ENCODE measurements around the gene RSRC1. TPM values are rescaled to one million over a fixed set of nuclear protein-coding genes. Genes with fewer than 3 reads are reported as not detected.
A peak's percentile ranks its signal among the peaks of the same experiment; 100 is the strongest.

The RSRC1 gene
- total RNA-seq, 2 experiments from 2014 or later, result 44.9 to 61.6 TPM

GRCh38 chr3:158094235-158095110, 15.4 kb upstream of the RSRC1 start:
- peak; percentile 27 for DNase-seq
- CTCF ChIA-PET, result interaction anchor here (0.7 to 1.0 kb wide), 2 partner anchors 11 to 77 kb away, joined by 3 to 5 read pairs; no protein-coding TSS in a partner anchor
- no peaks in the 10 kb centered on the region for H3K9me3 Mint-ChIP-seq (ENCODE audit: low read depth)

GRCh38 chr3:158095111-158095813, 14.6 kb upstream of the RSRC1 start:
- peaks cover 19% of the 10 kb centered on the region for H3K4me1 Mint-ChIP-seq
- H3K4me3 Mint-ChIP-seq, result no peak overlapping the region
- H3K27ac Mint-ChIP-seq, result no peak overlapping the region
- intact Hi-C loops (cut with DNase I, micrococcal nuclease), result loop anchor here (2.0 to 5.0 kb wide), 2 partner anchors 14 to 337 kb away; no protein-coding TSS in a partner anchor
- POLR2A ChIA-PET, result no interaction called here
- H3K9me3 Mint-ChIP-seq (ENCODE audit: low read depth), result no peaks in the 10 kb centered on the region
- peaks cover 74% of the 10 kb centered on the region for H3K27me3 Mint-ChIP-seq
- CTCF ChIA-PET, result interaction anchor here (1.0 kb wide), 2 partner anchors 10 to 12 kb away, joined by 5 to 6 read pairs; no protein-coding TSS in a partner anchor
- no peak for ATAC-seq
- H3K36me3 Mint-ChIP-seq (ENCODE audit: low read depth), result no peaks in the 10 kb centered on the region
- no peak for DNase-seq

More at GRCh38 chr3:158094235-158095110, 15.4 kb upstream of the RSRC1 start:
- H3K4me3 Mint-ChIP-seq, result no peak overlapping the region
- H3K4me1 Mint-ChIP-seq, result peaks cover 19% of the 10 kb centered on the region
- ATAC-seq, result no peak
- peaks cover 73% of the 10 kb centered on the region for H3K27me3 Mint-ChIP-seq
- no peak overlapping the region for H3K27ac Mint-ChIP-seq
- H3K36me3 Mint-ChIP-seq (ENCODE audit: low read depth), result no peaks in the 10 kb centered on the region
- POLR2A ChIA-PET, result no interaction called here
- intact Hi-C loops (cut with DNase I, micrococcal nuclease), result loop anchor here (2.0 to 5.0 kb wide), 3 partner anchors 14 to 443 kb away; no protein-coding TSS in a partner anchor

GRCh38 chr3:158095814-158096704, 13.8 kb upstream of the RSRC1 start:
- CTCF ChIA-PET, result interaction anchor here (0.8 to 1.3 kb wide), 4 partner anchors 9 to 338 kb away, joined by 3 to 6 read pairs (median 4); partner anchors contain the start of gene RSRC1
- POLR2A ChIA-PET, result no interaction called here
- Mint-ChIP-seq H3K4me1 (peaks cover 19% of the 10 kb centered on the region), H3K9me3 (ENCODE audit: low read depth) (no peaks in the 10 kb centered on the region), H3K27ac (no peak overlapping the region), H3K27me3 (peaks cover 73% of the 10 kb centered on the region), H3K4me3 (no peak overlapping the region), H3K36me3 (ENCODE audit: low read depth) (no peaks in the 10 kb centered on the region)
- intact Hi-C loops (cut with DNase I, micrococcal nuclease), result loop anchor here (1.0 to 5.0 kb wide), 3 partner anchors 8 to 336 kb away; no protein-coding TSS in a partner anchor
- ATAC-seq, result no peak
- DNase-seq, result no peak

DNA sequence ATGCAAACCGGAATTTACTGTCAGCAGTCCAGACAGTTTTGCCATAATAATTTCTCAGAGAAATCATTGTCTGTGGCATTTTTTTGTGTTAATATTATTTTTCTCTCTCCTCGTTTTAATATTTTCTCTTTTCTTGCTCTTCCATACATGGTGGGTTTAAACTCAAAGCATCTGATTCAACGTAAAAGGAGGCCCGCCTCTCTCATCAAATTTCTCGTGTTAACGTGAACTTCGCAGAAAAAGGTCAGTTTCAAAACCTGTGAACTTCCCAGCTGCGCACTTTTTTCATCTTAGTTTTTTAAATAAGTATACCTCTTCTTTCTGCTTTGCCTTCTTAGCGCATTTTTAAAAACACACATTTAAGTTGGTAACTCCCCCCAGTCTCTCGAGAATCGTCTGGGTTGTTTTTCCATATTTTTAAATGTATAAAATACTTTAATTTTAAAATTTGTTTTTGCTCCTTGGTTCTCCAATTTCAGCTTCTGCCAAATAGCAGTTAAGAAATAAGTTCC, 12.8 kb upstream of the RSRC1 start:
- Mint-ChIP-seq H3K4me3 (peak overlapping the region; percentile 84), H3K36me3 (ENCODE audit: low read depth) (no peaks in the 10 kb centered on the region), H3K27ac (peak overlapping the region; percentile 45), H3K9me3 (ENCODE audit: low read depth) (no peaks in the 10 kb centered on the region), H3K27me3 (peaks cover 74% of the 10 kb centered on the region), H3K4me1 (peaks cover 19% of the 10 kb centered on the region)
- CTCF ChIA-PET, result interaction anchor here (1.0 to 1.3 kb wide), 3 partner anchors 10 to 13 kb away, joined by 3 to 5 read pairs (median 4); partner anchors contain the start of gene RSRC1
- DNase-seq (no peak), ATAC-seq (no peak)
- POLR2A ChIA-PET, result interaction anchor here (0.7 kb wide), 1 partner anchor 951 kb away, joined by 3 read pairs; no protein-coding TSS in a partner anchor
- intact Hi-C loops (cut with DNase I, micrococcal nuclease), result loop anchor here (5.0 kb wide), 1 partner anchor 335 kb away; no protein-coding TSS in a partner anchor

- ChIA-PET POLR2A (interaction anchor here (0.7 kb wide), 1 partner anchor 951 kb away, joined by 3 read pairs; no protein-coding TSS in a partner anchor), CTCF (interaction anchor here (1.0 kb wide), 2 partner anchors 9 to 11 kb away, joined by 4 to 5 read pairs; no protein-coding TSS in a partner anchor)
- intact Hi-C loops (cut with DNase I, micrococcal nuclease), result loop anchor here (1.0 to 5.0 kb wide), 4 partner anchors 9 to 335 kb away; partner anchors contain the start of genes RSRC1 (in 1 of the 2) and SHOX2 (in 1 of the 2)
- no peaks in the 10 kb centered on the region for H3K36me3 Mint-ChIP-seq (ENCODE audit: low read depth)
- ATAC-seq (peak; percentile 96), DNase-seq (peak; percentile 86)
- no peaks in the 10 kb centered on the region for H3K9me3 Mint-ChIP-seq (ENCODE audit: low read depth)
- peak overlapping the region; percentile 45 for H3K27ac Mint-ChIP-seq
- peaks cover 23% of the 10 kb centered on the region for H3K4me1 Mint-ChIP-seq
- H3K27me3 Mint-ChIP-seq, result peaks cover 75% of the 10 kb centered on the region
- H3K4me3 Mint-ChIP-seq, result peak overlapping the region; percentile 84
Observed at GRCh38 chr3:158097593-158098308, 12.1 kb upstream of the RSRC1 start.

DNA sequence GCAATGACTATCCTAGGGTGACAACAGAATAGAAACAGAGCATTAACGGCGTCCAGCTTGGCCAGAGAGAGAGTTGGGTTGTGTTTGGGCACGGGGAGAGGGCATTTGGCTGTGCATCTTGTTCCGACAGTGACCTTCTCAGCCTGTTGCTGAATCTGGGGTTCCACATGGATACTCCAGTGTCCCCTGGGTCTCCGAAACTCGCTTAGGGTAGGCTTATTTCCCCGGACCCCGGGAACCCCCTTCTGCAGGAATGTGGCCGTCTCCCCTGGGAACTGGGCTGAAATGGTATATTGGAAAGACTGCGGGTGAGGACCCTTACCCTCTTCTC, 11.6 kb upstream of the RSRC1 start:
- ChIA-PET CTCF (no interaction called here), POLR2A (no interaction called here)
- H3K4me3 Mint-ChIP-seq, result peak overlapping the region; percentile 84
- no peaks in the 10 kb centered on the region for H3K36me3 Mint-ChIP-seq (ENCODE audit: low read depth)
- DNase-seq (no peak), ATAC-seq (no peak)
- H3K4me1 Mint-ChIP-seq, result peaks cover 27% of the 10 kb centered on the region
- no peak overlapping the region for H3K27ac Mint-ChIP-seq
- intact Hi-C loops (cut with DNase I, micrococcal nuclease), result loop anchor here (1.0 to 5.0 kb wide), 4 partner anchors 8 to 334 kb away; partner anchors contain the start of genes RSRC1 (in 1 of the 2) and SHOX2 (in 1 of the 2)
- no peaks in the 10 kb centered on the region for H3K9me3 Mint-ChIP-seq (ENCODE audit: low read depth)
- H3K27me3 Mint-ChIP-seq, result peaks cover 78% of the 10 kb centered on the region

DNA sequence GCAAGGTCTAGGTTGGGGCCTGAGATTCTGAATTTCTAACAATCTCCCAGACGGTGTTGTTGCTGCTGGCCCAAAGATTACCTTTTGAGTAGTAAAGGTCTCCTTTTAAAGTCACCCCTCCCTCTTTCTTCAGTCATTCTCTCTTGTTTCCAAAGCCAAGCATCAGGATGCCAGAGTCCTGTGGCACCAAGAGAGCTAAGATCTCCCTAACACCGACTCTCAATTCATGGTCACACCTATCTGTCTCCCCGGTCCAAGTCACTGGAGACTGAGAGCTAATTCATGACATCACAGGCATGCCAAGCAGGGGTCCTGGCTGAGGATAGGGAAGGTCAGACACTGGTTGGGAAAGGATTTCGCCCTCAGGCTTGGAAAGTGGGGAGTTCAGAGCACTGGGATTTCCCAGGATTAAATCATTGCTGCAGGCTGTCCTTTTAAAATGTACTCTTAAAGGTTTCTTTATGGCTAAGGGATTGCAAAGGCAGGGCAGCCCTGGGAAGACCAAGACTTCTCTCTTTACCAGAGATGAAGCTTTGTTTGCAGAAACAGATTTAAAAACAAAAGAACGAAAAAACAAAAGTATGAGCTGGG, 11.0 kb upstream of the RSRC1 start:
- CTCF ChIA-PET, result no interaction called here
- intact Hi-C loops (cut with DNase I, micrococcal nuclease), result loop anchor here (1.0 to 5.0 kb wide), 4 partner anchors 7 to 333 kb away; partner anchors contain the start of genes RSRC1 (in 1 of the 2) and SHOX2 (in 1 of the 2)
- no peak overlapping the region for H3K27ac Mint-ChIP-seq

GRCh38 chr3:158100681-158101080, 9.2 kb upstream of the RSRC1 start:
- H3K4me1 Mint-ChIP-seq, result peaks cover 40% of the 10 kb centered on the region
- POLR2A ChIA-PET, result no interaction called here
- peaks cover 82% of the 10 kb centered on the region for H3K27me3 Mint-ChIP-seq
- no peak overlapping the region for H3K27ac Mint-ChIP-seq
- H3K4me3 Mint-ChIP-seq, result no peak overlapping the region
- DNase-seq (no peak), ATAC-seq (no peak)
- CTCF ChIA-PET, result interaction anchor here (1.0 kb wide), 1 partner anchor 568 kb away, joined by 3 read pairs; no protein-coding TSS in a partner anchor
- no peaks in the 10 kb centered on the region for H3K9me3 Mint-ChIP-seq (ENCODE audit: low read depth)
- H3K36me3 Mint-ChIP-seq (ENCODE audit: low read depth), result no peaks in the 10 kb centered on the region
- intact Hi-C loops (cut with DNase I, micrococcal nuclease), result loop anchor here (10.0 kb wide), 2 partner anchors 544 to 666 kb away; partner anchors contain the start of genes GFM1 (in 1 of the 2) and PTX3 (in 1 of the 2)

More for the DNA sequence above, 11.0 kb upstream of the RSRC1 start:
- peaks cover 78% of the 10 kb centered on the region for H3K27me3 Mint-ChIP-seq
- ATAC-seq, result no peak
- peaks cover 32% of the 10 kb centered on the region for H3K4me1 Mint-ChIP-seq
- H3K4me3 Mint-ChIP-seq, result no peak overlapping the region
- POLR2A ChIA-PET, result interaction anchor here (0.8 kb wide), 1 partner anchor 11 kb away, joined by 3 read pairs; the partner anchor contains the start of gene RSRC1
- no peak for DNase-seq
- H3K36me3 Mint-ChIP-seq (ENCODE audit: low read depth), result no peaks in the 10 kb centered on the region
- H3K9me3 Mint-ChIP-seq (ENCODE audit: low read depth), result no peaks in the 10 kb centered on the region

DNA sequence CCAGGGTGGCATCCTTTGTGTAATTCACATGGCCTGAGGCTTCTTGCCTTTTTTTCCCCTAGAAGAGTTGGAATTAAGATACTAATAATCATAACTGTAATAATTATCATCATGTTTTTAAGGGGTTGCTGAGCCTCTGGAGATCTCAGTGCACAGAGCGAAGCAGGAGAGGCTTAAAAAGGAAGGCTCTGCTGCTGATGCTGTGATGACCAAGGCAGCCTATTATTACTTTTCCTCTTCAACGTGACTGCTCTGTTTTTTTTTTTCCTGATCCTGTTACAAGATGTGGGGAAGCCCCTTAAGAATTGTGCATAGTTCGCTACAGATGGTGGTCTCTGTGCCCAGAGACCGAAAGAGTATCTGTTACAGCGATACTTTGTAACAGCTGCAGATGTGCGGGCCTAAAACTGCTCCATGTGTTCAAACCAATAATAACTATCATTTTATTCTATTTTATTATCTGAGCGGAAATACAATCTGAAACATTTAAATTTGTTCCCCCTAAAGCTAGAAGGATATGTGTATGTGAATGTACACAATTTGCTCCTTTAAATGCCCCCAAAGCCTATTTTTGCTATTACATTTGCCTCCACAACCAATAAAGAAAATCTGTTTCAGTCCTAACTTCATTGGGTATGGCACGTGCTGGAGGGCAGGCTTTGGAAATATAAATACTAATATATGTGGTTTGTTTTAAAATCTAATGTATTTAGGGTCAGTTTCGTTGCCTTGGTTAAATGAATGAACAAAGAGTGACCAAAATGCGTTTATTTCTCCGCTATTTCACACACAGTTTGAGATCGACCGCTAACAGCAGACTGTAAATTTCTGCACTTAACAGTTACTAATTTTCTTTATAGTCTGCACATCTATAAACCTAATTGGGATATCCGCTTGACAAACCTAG, 8.3 kb upstream of the RSRC1 start:
- POLR2A ChIA-PET, result no interaction called here

More for the DNA sequence above, 8.3 kb upstream of the RSRC1 start:
- peaks cover 47% of the 10 kb centered on the region for H3K4me1 Mint-ChIP-seq
- DNase-seq (no peak), ATAC-seq (no peak)
- H3K9me3 Mint-ChIP-seq (ENCODE audit: low read depth), result no peaks in the 10 kb centered on the region
- H3K36me3 Mint-ChIP-seq (ENCODE audit: low read depth), result no peaks in the 10 kb centered on the region
- H3K27ac Mint-ChIP-seq, result no peak overlapping the region
- intact Hi-C loops (cut with DNase I, micrococcal nuclease), result loop anchor here (10.0 kb wide), 2 partner anchors 543 to 667 kb away; partner anchors contain the start of genes GFM1 (in 1 of the 2) and PTX3 (in 1 of the 2)
- H3K4me3 Mint-ChIP-seq, result no peak overlapping the region
- CTCF ChIA-PET, result no interaction called here
- peaks cover 81% of the 10 kb centered on the region for H3K27me3 Mint-ChIP-seq

Data from activated CD4-positive, alpha-beta T cell treated with anti-CD3 and anti-CD28 coated beads for 36 hours (primary cell).